Astrocyte (in vitro differentiated cells and primary cell): ENCODE results near the gene ZNF827. TPM values are rescaled to one million over a fixed set of nuclear protein-coding genes. Genes with fewer than 3 reads are reported as not detected.

ENCODE experiments used
- DNase-seq: peaks from one replicate; pipeline ENCODE4 v3.0.0-alpha.2; 2010; ENCODE audit warnings: low read depth
- FAIRE-seq: peaks from 2 replicates; lab custom pipeline; 2011; peaks lifted over from hg19 to GRCh38; lab: Jason Lieb, UNC
- H2AFZ ChIP-seq: 2 replicates; pipeline ENCODE4 v1.6.0; 2012; ENCODE audit warnings: low read depth, low read length, inconsistent platforms
- H3K27ac ChIP-seq: 2 replicates; pipeline ENCODE4 v1.5.1; 2011; ENCODE audit warnings: low read depth, low read length, inconsistent platforms
- H3K27me3 ChIP-seq: 2 replicates; pipeline ENCODE4 v1.6.0; 2011; ENCODE audit warnings: low read length, inconsistent platforms; ENCODE audit not compliant: insufficient read depth
- H3K36me3 ChIP-seq: 2 replicates; pipeline ENCODE4 v1.5.1; 2011; ENCODE audit warnings: low read length, inconsistent platforms; ENCODE audit not compliant: insufficient read depth
- H3K4me1 ChIP-seq: 2 replicates; pipeline ENCODE4 v1.5.1; 2011; ENCODE audit warnings: low read length, inconsistent platforms; ENCODE audit not compliant: insufficient read depth
- H3K4me2 ChIP-seq: 2 replicates; pipeline ENCODE4 v1.6.0; 2012; ENCODE audit warnings: low read length, inconsistent platforms
- H3K4me3 ChIP-seq: 2 replicates; pipeline ENCODE4 v1.5.1; 2011; ENCODE audit warnings: low read depth, mild to moderate bottlenecking, low read length, inconsistent platforms; ENCODE audit not compliant: insufficient read depth
- H3K79me2 ChIP-seq: 2 replicates; pipeline ENCODE4 v1.6.0; 2012; ENCODE audit warnings: mild to moderate bottlenecking, low read length, inconsistent platforms; ENCODE audit not compliant: insufficient read depth
- H3K9ac ChIP-seq: 2 replicates; pipeline ENCODE4 v1.6.0; 2012; ENCODE audit warnings: mild to moderate bottlenecking, low read length, inconsistent platforms
- H3K9me3 ChIP-seq: 2 replicates; pipeline ENCODE4 v1.5.1; 2012; ENCODE audit warnings: low read depth, mild to moderate bottlenecking, low read length, inconsistent platforms; ENCODE audit not compliant: insufficient read depth
- H4K20me1 ChIP-seq: 2 replicates; pipeline ENCODE4 v1.6.0; 2012; ENCODE audit warnings: low read length, inconsistent platforms; ENCODE audit not compliant: insufficient read depth
- H3K27ac Mint-ChIP-seq: one replicate; pipeline ENCODE4 v1.8.0; 2021; ENCODE audit warnings: mild to moderate bottlenecking, mixed read lengths; ENCODE audit not compliant: unreplicated experiment
- H3K27me3 Mint-ChIP-seq: one replicate; pipeline ENCODE4 v1.8.0; 2021; ENCODE audit warnings: low read depth, mixed read lengths; ENCODE audit not compliant: unreplicated experiment
- H3K36me3 Mint-ChIP-seq: one replicate; pipeline ENCODE4 v1.8.0; 2021; ENCODE audit warnings: low read depth, mixed read lengths; ENCODE audit not compliant: unreplicated experiment
- H3K4me1 Mint-ChIP-seq: one replicate; pipeline ENCODE4 v1.8.0; 2021; ENCODE audit warnings: low read depth, mixed read lengths; ENCODE audit not compliant: unreplicated experiment
- H3K4me3 Mint-ChIP-seq: one replicate; pipeline ENCODE4 v1.8.0; 2021; ENCODE audit warnings: mild to moderate bottlenecking, moderate library complexity, mixed read lengths; ENCODE audit not compliant: unreplicated experiment
- H3K9me3 Mint-ChIP-seq: one replicate; pipeline ENCODE4 v1.8.0; 2021; ENCODE audit warnings: mild to moderate bottlenecking, mixed read lengths; ENCODE audit not compliant: unreplicated experiment
- EZH2 ChIP-seq: IDR thresholded peaks from 2 replicates; pipeline ENCODE4 v1.6.1; 2012; ENCODE audit warnings: mild to moderate bottlenecking, low read length, inconsistent platforms; ENCODE audit not compliant: insufficient read depth
- total RNA-seq: library from RNA; stranded (reverse); gene quantifications from 2 replicates; pipeline ENCODE4 v1.2.1, GENCODE V29; 2021
- TF ChIP-seq, protein P1 (sequence below): IDR thresholded peaks from 2 replicates; pipeline ENCODE4 v1.5.1; 2011; ENCODE audit warnings: low read depth, mild to moderate bottlenecking, inconsistent platforms, low read length, moderate library complexity; ENCODE audit not compliant: insufficient read depth

ZNF827 gene
- total RNA-seq, 1 donor from 2014 or later: 39.7 TPM

DNA sequence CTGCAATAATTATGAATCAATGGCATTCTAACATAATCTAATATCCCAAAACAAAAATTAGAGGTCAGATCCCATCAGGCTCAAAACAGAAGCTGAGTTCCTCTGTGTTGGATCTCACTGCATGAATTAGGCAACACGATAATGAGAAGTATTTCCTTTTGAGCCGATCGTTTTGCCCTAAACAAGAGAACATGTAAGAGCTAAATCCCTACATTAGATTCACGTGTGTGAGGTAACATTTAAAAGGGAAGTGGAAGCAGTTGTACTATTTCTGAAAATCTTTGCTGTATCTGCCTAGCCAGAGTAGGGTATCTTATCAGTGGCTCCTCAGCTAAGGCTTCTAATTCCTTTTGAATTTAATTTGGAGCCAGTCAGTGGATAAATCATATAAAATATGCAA, 143.1 kb downstream of the ZNF827 start:
- H3K4me3 ChIP-seq: no peak overlapping the region
- no peak for DNase-seq
- no peak overlapping the region for H3K4me2 ChIP-seq
- H3K4me1 ChIP-seq: no peaks in the 10 kb centered on the region
- Mint-ChIP-seq H3K27me3 (no peaks in the 10 kb centered on the region), H3K27ac (no peak overlapping the region), H3K9me3 (peaks cover 4% of the 10 kb centered on the region), H3K36me3 (peaks cover 27% of the 10 kb centered on the region), H3K4me1 (no peaks in the 10 kb centered on the region), H3K4me3 (no peak overlapping the region)
- no peaks in the 10 kb centered on the region for H3K36me3 ChIP-seq
- no peaks in the 10 kb centered on the region for H3K79me2 ChIP-seq
- H3K27ac ChIP-seq: no peak overlapping the region
- H3K9me3 ChIP-seq: no peaks in the 10 kb centered on the region
- no peak for FAIRE-seq
- H2AFZ ChIP-seq: no peak overlapping the region
- no peak for TF ChIP-seq EZH2
- TF ChIP-seq, protein P1, sequence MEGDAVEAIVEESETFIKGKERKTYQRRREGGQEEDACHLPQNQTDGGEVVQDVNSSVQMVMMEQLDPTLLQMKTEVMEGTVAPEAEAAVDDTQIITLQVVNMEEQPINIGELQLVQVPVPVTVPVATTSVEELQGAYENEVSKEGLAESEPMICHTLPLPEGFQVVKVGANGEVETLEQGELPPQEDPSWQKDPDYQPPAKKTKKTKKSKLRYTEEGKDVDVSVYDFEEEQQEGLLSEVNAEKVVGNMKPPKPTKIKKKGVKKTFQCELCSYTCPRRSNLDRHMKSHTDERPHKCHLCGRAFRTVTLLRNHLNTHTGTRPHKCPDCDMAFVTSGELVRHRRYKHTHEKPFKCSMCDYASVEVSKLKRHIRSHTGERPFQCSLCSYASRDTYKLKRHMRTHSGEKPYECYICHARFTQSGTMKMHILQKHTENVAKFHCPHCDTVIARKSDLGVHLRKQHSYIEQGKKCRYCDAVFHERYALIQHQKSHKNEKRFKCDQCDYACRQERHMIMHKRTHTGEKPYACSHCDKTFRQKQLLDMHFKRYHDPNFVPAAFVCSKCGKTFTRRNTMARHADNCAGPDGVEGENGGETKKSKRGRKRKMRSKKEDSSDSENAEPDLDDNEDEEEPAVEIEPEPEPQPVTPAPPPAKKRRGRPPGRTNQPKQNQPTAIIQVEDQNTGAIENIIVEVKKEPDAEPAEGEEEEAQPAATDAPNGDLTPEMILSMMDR: no peak
- H4K20me1 ChIP-seq: no peaks in the 10 kb centered on the region
- no peaks in the 10 kb centered on the region for H3K27me3 ChIP-seq
- H3K9ac ChIP-seq: no peak overlapping the region

DNA sequence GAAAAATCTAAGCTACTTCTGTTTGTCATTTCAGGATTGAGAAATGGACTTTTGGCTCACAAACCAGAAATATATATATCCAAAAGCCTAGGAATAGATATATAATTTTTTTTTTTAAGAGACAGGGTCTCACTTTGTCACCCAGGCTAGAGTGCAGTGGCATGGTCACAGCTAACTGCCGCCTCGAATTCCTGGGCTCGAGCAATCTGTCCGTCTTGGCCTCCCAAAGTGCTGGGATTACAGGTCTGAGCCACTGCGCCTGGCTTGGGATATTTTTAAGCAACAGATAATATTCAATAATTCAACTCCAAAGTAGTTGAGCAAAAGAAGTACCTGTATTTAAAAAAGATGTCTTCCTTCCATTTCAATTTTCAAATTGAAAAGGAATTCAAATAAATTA, 146.2 kb downstream of the ZNF827 start:
- Histone ChIP-seq H3K9me3 (no peaks in the 10 kb centered on the region), H3K4me1 (no peaks in the 10 kb centered on the region), H3K36me3 (no peaks in the 10 kb centered on the region), H3K4me3 (no peak overlapping the region), H3K9ac (no peak overlapping the region), H3K4me2 (no peak overlapping the region), H3K27ac (no peak overlapping the region), H2AFZ (no peak overlapping the region), H4K20me1 (no peaks in the 10 kb centered on the region), H3K79me2 (no peaks in the 10 kb centered on the region), H3K27me3 (no peaks in the 10 kb centered on the region)
- H3K27ac Mint-ChIP-seq: no peak overlapping the region
- H3K27me3 Mint-ChIP-seq: no peaks in the 10 kb centered on the region
- H3K4me1 Mint-ChIP-seq: no peaks in the 10 kb centered on the region
- no peak for FAIRE-seq
- DNase-seq: no peak
- H3K36me3 Mint-ChIP-seq: peaks cover 25% of the 10 kb centered on the region
- no peak for TF ChIP-seq EZH2
- TF ChIP-seq, protein P1: no peak
- peaks cover 4% of the 10 kb centered on the region for H3K9me3 Mint-ChIP-seq
- H3K4me3 Mint-ChIP-seq: no peak overlapping the region

DNA sequence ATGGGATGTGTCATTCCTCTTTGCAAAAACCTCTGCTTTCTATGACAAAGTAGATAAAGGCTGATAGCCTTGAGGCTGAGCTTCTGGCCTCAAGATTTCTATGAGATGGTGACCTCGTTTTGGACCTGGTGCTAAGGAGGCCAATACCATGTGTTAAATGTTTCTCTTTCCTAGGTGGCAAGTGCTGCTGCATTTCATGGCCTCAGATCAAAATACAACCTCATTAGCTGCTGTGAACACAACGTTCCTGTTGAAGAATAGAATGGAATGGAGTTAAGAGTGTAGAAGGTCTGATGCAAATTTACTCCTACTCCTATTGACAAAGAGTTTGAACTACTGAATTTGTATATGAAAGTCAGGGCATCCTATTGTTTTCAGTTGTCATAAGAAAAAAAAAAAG, 146.6 kb downstream of the ZNF827 start:
- Mint-ChIP-seq H3K36me3 (peaks cover 26% of the 10 kb centered on the region), H3K27ac (no peak overlapping the region), H3K4me3 (no peak overlapping the region), H3K27me3 (no peaks in the 10 kb centered on the region), H3K9me3 (peaks cover 4% of the 10 kb centered on the region), H3K4me1 (no peaks in the 10 kb centered on the region)
- FAIRE-seq (no peak), DNase-seq (no peak)
- Histone ChIP-seq H4K20me1 (no peaks in the 10 kb centered on the region), H3K9me3 (no peaks in the 10 kb centered on the region), H3K27ac (no peak overlapping the region), H3K9ac (no peak overlapping the region), H3K27me3 (no peaks in the 10 kb centered on the region), H3K4me1 (no peaks in the 10 kb centered on the region), H3K4me2 (no peak overlapping the region), H3K79me2 (no peaks in the 10 kb centered on the region), H2AFZ (no peak overlapping the region), H3K36me3 (no peaks in the 10 kb centered on the region), H3K4me3 (no peak overlapping the region)
- no peak for TF ChIP-seq EZH2
- TF ChIP-seq, protein P1: no peak
